NCI-H2029 (cell line): ENCODE data around the gene NDUFS3.
"Not testable (repeated sequence)": the region's sequence is repeated elsewhere in the genome, so short reads cannot be mapped to it uniquely, and the experiment has no call there.

ENCODE experiments used
- DNase-seq: peaks from one replicate; lab custom pipeline; 2025; lab: John Stamatoyannopoulos, UW

The NDUFS3 gene

DNA sequence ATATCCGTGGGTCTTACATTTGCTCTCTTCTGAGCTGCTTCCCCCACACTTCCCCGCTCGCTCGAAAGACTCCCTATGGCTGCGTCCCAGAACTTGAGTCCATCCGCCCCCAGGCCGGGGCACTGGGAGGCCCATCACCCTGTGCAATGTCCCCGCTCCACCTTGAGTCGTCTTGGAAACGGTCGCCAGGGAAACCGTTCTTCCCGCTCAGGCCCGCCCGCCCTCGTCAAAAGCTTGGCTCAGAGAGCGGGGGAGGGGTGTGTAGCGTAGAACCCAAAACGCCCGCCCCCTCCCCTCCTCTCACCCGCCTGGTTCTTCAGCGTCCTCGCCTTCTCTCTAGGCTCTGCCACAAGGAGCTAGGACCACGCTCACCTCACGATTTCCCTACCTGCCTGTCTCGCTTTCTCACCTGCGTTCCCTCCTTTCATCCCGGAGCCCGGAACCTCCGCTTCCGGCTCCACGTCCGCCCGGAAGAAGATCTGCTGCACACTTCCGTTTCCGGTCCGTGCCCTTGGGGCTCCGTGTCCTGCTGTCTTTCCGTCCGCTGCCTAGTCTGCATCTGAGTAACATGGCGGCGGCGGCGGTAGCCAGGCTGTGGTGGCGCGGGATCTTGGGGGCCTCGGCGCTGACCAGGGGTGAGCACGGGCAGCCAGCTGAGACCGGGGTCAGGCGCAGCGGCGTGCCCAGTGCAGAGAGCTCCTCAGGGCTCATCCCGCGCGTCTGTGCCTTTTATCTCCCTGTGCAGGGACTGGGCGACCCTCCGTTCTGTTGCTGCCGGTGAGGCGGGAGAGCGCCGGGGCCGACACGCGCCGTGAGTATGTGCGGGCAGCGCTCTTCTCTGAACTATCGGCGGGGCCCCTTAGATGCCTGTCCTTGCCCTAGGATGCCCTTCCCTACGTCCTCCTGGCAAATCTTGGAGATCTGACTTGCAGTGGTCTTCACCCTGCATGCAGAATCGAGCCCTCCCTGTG is at the start of gene NDUFS3, which contains the start of gene KBTBD4:
NDUFS3 (plus strand) TSS at position 551 of the 971 bp plus-strand sequence; CDS start at position 569, 18 bp downstream.
KBTBD4 (minus strand) TSS at position 447 of the 971 bp plus-strand sequence; CDS start at position 428, 19 bp downstream.
- DNase-seq: peak; percentile 81

DNA sequence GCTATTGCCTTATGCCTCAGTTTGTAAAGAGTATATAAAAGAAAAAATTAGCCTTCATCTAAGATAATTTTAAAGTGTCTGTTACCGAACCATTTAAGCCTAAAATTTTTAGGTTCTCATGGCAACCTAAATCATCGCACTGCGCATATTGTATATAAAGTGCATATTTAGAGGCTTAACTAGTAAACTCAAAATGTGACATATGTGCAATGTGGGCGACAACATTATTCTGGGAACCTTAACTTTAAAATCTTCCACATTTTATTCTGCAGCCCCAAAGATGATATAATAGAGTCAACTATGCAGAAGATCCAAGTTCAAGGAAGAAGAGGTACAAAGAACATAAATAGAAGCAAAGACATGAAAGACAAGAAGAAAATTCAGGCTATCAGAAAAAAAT is 48.9 kb upstream of the NDUFS3 start:
- DNase-seq: no peak

DNA sequence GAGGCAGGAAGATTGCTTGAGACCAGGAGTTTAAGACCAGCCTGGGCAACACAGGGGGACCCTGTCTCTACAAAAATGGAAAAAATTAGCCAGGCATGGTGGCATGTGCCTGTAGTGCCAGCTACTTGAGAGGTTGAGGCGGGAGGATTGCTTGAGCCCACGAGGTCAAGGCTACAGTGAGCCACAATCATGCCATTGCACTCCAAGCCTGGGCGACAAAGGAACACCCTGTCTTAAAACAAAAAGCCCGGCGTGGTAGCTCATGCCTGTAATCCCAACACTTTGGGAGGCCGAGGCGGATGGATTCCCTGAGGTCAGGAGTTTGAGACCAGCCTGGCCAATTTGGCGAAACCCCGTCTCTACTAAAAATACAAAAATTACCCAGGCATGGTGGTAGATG is 48.2 kb upstream of the NDUFS3 start:
- DNase-seq: not testable (repeated sequence)

DNA sequence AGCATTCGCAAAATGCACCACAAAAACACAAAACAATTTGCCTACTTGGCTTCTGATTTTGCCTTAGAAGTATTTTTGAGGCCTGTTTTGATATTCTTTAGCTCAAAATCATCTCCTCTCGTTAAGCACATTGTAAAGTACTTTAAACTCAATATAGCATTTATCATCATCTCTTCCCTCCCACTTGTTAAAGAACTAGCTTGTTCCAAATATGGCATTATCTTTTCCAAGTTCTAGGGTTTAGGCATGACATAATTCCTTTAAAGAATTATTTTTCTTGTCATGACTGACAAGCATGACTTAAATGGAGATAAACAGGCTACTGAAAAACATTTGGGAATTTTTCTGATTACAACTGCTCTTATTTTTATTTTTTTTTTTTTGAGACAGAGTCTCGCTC is 47.2 kb upstream of the NDUFS3 start:
- DNase-seq: no peak

DNA sequence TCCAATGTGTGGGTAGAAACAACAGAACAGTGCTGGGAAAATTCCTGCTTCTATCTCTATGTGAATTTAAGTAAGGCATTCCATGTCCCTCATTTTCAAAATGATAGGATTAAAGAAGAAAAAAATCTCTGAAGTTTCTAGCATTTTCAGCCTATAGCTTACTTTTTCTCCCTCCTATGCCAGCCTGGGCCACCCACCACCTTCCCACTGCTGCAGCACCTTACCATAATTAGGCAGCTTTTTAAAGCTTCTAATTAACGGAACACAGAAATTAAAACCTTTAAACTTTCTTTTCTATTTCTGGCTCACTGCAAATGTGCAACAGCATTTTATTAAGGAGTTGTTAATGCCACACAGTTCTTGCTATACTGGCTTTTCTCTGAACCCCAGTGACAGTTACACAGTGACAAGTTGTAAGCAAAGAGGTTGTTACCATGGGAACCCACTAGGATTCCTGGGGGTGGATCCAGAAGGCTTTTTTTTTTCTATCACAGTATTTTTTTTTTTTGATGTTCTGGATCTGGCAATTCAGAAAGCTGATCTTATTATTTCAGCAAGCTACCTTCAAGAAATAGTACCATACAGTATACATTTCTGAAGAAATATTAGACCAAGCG is 46.2 kb upstream of the NDUFS3 start:
- no peak for DNase-seq

DNA sequence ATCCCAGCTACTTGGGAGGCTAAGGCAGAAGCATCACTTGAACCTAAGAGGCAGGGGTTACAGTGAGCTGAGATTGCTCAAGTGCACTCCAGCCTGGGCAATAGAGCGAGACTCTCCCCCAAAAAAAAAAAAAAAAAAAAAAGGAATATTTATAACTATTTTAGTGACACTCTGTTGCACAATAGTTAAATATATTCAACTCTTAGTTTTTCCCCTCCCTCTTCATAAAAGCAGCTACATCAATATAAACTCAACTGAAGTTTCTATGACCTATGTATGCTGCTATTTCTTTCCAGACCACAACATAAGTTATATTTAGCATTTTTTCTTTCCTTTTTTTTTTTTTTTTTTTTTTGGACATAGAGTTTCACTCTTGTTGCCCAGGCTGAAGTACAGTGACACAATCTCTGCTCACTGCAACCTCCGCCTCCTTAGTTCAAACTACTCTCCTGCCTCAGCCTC is 45.2 kb upstream of the NDUFS3 start:
- DNase-seq: no peak

DNA sequence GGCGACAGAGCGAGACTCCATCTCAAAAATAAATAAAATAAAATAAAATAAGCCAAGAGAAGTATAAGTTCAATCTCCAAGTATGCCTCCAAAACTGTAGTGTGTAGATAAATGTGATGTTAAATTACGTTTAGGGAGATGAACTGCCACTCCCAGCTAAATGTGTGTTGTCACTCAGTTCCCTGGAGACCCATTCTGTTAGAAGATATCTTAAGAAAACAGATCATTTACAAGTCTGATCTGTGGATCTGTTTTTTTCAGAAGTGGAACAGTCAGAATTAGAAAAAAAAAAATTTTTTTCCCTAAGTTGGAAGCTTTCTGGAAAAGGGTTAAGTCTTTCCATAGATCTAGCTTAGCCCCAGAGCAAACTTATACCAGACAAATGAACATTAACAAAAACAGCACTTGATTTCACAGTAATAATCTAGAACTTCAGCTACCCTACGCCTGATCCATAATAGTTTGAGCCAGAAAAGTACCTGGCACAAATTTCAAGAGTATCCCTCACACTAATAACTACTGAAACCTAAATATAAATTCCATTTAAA is 44.1 kb upstream of the NDUFS3 start:
- no peak for DNase-seq

DNA sequence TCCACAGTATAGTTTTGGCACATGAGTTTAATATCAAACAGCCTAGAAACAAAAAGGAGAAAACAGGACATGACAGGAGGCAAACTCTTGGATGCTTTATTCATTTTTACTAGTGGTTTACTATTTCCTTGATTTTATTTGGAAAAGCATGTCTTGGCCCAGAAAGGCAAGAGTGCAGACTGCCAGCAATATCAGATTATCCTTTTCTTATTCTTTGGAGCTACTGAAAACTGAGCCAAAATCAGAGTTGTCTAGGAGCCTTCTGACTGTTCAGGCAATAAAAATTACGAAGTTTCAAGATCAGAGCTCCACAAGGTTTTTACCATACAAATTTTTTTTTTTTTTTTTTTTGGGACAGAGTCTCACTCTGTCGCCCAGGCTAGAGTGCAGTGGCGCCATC is 42.0 kb upstream of the NDUFS3 start:
- no peak for DNase-seq

DNA sequence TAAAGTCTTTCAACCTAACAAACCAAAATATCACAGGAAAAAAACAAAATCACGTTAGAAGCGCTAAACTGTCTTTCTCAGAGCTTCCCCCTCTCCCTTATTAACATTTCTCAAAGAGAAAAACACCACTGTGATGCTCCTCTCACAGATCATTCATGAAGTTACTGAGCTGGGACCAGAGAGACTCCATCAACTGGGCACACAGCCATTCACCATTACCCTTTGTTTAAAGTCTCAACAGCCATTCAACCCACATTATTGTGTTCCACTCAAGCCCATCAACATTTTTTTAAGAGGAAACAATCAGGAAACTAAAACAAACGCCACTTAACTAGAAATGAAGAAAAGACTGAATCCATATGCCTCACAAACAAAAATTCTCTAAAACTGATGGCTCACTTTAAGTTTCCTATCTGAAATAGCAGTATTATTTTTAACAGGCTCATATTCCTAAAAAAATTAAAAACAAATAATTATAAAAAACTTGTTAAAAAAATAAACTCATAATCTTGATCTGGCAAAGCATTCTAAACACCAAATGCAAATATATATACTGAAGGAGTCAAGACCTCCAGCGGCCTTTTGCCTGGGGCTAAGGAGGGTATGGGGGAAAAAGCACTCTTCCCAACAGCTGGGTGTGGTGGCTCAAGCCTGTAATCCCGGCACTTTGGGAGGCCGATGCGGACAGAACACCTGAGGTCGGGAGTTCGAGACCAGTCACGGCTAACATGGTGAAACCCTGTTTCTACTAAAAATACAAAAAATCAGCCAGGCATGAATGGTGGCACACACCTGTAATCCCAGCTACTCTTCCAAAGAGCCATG is 39.9 kb upstream of the NDUFS3 start:
- peak; percentile 61 for DNase-seq

DNA sequence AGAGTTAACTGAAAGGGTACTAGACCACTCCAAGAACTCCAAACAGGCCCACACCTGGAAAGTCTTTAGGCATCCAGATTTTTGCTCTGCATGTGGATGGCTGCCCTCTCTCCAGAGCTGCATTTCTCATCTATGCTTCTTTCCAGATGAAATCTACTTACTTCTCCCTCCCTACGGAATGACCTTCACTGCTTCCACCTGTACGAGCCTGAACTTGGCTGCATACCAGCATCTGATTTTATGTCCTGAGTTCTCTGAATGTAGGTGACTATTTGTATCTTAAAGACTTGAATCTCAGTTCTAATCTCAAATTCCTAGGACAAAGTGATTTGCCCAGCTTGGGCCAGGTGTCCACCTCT is 39.2 kb upstream of the NDUFS3 start:
- DNase-seq: no peak

DNA sequence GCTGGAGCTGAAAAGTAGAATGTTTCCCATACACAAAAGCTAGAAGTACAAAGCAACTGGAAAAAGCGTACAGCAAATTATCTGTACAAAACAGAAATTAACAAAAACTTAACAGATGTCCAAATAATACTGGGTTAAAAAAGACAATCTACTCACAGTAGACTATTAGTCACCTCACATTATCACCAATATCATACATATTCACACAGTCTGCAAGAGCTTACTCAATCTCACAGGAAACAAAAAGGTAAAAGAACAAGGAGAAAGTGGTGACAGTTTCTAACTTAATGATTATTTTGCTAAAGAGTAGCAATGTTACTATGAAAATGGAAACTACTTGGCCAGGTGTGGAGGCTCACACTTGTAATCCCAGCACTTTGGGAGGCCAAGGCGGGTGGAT is 37.8 kb upstream of the NDUFS3 start:
- DNase-seq: no peak

DNA sequence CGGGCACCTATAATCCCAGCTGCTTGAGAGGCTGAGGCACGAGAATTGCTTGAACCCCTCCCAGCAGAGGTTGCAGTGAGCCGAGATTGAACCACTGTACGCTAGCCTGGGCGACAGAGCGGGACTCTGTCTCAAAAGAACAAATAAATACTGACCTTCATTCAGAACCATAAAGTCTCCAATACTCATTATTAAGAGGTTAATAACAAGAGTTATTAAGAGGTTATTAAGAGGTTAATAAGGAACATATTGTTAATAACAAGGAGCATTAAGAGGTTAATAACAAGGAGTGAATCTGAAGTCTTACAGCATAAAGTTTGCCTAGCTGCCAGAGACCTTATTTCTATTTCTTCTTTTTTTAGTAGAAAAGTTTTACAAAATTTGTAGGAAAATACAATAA is 33.6 kb upstream of the NDUFS3 start:
- no peak for DNase-seq

DNA sequence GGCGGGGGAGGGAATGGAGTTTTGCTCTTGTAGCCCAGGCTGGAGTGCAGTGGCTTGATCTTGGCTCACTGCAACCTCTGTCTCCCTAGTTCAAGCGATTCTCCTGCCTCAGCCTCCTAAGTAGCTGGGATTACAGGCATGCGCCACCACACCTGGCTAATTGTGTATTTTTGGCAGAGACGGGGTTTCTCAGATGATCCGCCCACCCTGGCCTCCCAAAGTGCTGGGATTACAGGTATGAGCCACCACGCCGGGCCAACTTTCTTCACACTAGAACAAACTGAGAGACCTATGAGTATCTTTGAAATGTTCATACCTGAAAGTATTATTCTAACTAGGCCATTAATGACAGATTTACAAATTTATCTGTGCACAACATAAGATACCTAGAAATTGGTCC is 32.6 kb upstream of the NDUFS3 start:
- not testable (repeated sequence) for DNase-seq

DNA sequence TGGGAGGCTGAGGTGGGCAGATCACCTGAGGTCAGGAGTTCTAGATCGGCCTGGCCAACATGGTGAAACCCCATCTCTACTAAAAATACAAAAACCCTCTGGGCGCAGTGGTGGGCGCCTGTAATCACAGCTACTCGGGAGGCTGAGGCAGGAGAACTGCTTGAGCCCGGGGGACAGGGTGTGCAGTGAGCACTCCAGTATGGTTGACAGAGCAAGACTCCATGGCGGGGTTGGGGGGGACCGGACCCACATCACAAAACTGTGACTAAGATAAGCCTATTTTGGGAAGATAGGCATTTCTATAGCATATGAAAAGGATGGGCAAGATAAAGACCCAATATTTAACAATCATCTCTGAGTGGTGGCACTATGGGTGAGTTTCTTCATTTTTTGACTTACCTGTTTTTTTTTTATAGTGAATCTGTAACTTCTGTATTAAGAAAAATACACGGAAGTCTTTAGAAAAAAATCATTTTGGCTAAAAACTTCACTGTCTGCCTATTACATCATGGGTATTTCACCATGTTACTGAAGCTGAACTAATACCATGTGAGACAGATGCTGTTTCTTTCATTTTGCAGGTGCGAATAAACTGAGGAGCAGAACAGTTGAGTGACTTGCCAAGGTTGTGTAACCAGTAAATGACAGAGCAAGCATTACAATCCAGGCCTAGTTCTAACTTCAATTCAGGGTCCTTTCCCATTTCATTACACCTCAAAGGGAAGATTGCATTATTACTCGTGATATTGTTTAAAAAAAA is 28.4 kb upstream of the NDUFS3 start:
- DNase-seq: no peak

DNA sequence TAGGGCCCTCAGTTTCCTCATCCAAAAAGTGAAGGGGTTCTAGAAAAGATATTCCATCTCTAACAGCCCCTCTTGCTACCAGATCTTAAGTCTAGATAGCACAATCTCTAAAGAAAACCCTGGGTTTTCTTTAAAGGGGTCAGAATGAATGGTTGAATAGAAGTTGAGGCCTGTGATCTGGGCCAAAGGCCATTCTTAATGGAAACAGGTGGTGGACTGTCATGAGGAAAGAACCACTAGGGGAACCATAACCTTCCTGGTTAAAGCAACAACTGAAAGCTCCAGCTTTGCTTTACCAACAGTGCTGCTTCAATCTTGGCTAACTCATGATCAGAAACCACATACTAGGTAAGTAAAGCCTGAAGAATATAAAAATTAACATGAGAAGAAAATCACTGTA is 27.8 kb upstream of the NDUFS3 start:
- DNase-seq: no peak

DNA sequence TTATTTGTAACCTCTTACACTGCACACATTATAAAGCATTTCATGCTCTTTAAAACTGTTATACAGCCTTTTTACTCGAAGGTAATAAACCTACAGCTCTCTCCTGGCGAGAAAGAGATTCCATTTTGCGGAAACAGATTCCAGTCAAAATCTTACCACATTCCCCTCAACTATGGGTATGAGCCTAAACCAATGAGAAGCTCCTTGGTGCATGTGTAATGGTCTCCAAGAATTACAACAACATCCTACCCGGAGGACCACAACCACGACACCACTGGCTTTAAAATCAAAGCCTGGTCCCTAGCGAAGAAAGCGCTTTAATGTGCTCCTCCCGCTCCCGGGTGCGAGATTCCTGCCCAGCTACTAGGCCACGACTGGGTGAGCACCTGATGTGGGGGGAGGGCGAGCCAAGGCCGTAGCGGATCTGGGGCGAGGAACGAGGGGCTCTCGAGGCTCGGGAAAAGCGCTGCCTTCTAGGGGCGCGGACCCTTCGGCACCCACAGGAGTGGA is 26.8 kb upstream of the NDUFS3 start:
- DNase-seq: no peak

DNA sequence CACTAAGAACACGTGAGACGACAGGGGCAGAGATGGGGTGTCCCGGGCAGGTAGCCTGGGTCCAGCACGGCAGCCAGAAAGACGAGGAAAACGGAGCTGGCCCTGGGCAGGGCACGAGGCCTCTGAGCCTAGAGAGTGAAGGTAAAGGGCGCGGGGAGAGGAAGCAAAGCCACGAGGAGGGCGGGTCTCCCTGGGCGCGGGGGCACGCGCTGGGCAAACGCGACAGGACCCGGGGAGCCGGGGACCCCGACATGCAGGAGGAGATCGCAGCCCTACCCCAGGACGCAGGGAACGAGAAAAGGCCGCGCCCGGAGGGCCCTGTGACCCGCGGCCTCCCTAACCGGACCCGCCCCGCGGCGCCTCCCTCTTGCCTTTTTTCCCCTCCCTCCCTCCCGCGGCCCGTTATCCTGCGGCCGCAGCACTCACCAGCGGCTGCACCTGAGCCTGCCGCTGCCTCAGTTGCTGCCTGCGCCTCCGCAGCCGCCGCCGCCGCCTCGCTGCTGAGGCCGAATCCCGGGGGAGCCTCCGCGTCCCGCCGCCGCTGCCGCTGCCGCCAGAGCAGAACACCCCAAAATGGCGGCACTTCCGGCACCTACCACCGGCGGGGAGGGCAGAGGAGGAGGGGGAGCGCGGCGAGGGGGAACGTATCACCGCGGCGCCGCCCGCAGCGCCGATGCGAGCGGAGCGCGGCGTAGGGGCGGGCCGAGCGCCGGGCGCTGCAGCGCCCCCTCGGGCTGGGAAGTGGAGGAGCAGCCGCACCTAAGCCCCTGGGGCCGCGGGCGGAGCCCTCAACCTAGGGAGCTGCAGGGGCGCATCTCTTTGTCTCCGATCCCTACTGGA is 26.1 kb upstream of the NDUFS3 start, which contains the start of gene CELF1:
CELF1 (minus strand) TSS at position 567 of the 840 bp plus-strand sequence. CDS start 53,609 bp downstream, outside the sequence.
- peak; percentile 87 for DNase-seq

DNA sequence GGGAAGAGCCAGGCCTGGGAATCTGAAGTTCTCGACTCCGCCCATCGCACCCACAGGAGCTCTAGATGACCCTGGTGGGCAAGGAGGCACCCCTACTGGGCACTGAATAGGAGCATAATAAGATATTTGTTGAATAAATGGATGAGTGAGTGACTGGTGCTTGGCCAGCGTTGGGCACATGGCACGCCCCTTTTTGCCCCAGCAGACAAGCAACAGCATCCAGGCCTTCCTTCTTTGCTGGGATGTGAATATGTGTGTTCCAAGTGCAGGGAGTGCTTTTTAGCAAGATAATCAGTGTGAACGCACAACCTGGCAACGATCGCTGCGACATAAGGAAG is 25.5 kb upstream of the NDUFS3 start:
- no peak for DNase-seq

DNA sequence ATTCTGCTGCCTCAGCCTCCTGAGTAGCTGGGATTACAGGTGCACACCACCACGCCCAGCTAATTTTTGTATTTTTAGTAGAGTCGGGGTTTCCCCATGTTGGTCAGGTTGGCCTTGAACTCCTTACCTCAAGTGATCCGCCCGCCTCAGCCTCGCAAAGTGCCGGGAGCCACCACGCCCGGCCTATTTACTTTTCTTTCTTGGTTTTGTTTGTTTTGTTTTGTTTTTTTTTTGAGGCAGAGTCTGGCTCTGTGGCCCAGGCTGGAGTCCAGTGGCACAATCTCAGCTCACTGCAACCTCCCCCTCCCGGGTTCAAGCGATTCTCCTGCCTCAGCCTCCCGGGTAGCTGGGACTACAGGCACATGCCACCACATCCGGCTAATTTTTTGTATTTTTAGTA is 21.9 kb upstream of the NDUFS3 start:
- not testable (repeated sequence) for DNase-seq

DNA sequence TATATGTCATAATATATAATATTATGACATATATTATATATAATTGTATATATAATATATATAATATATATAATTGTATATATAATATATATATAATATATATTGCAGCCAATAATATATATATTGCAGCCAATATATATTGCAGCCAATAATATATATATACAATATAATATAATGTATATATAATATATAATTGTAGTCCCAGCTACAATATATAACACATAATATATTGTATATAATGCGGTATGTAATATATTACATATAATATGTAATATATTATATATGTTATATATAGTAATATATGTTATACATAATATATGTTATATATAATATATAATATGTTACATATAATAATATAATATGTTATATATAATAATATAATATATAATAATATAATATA is 20.2 kb upstream of the NDUFS3 start:
- no peak for DNase-seq
